Stimulated activated CD4-positive, alpha-beta T cell treated with anti-CD3 and anti-CD28 coated beads, TNF-alpha, amount 100 ng/mL, for 1 hour (primary cell): ENCODE data around the gene KCTD21.
"Not testable (repeated sequence)": the region's sequence is repeated elsewhere in the genome, so short reads cannot be mapped to it uniquely, and the experiment has no call there.

Source experiments
- DNase-seq, 3 donors: peaks; one replicate each; pipeline ENCODE4 v3.0.0-alpha.2; 2020; ENCODE audit warnings: low read depth in 3 of 3, low spot score in 1 of 3

Gene KCTD21, protein sequence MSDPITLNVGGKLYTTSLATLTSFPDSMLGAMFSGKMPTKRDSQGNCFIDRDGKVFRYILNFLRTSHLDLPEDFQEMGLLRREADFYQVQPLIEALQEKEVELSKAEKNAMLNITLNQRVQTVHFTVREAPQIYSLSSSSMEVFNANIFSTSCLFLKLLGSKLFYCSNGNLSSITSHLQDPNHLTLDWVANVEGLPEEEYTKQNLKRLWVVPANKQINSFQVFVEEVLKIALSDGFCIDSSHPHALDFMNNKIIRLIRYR

DNA sequence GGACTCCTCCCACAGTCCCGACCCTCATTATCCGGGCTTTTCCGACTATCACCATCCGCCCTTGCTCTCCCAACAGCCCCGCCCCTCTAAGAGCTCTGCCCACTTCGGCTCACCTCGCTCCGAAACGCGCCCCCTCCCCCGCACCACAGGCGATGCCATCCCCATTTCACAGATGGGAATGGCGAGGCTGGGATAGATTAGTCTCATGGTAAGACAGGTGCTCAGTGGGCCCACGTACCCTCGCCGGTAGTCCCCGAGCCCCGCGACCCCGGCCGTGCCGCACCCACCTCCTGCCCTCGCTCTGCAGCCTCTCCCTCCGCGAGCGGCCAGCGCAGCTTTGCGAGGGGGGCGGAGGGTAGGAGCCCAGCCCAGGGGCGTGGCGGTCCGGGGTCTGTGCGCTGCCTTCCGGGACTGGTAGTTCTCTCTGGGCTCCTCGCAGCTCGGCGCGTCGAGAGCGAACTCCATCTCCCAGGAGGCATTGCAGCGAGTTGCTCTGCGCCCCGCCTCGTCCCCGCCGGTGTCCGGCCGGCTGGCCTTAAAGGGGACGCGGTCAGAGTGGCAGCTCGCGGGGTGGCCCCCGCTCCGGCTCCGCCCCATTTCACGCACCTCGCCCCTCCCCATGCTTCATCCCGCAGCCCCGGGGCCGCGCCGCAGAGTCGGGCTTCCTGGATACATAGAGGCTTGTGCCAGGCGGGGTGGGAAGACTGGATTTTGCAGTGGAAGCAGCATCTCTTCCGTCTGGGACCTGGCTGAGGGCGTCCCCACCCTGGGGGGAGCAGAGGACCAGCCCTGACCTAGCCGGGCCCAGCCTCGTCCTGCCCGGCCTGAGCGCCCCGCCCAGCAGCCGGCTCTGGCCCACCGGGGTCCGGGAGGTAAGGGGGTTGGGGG, at the start of gene KCTD21, which contains the start of gene USP35:
Gene KCTD21 (minus strand): TSS at position 341 of the 888 bp plus-strand sequence. CDS start 14,072 bp downstream, outside the sequence.
Gene USP35 (plus strand): TSS at position 634 of the 888 bp plus-strand sequence. CDS start 7,327 bp downstream, outside the sequence.
- peak; percentile 71 to 84 (median 76) for DNase-seq

DNA sequence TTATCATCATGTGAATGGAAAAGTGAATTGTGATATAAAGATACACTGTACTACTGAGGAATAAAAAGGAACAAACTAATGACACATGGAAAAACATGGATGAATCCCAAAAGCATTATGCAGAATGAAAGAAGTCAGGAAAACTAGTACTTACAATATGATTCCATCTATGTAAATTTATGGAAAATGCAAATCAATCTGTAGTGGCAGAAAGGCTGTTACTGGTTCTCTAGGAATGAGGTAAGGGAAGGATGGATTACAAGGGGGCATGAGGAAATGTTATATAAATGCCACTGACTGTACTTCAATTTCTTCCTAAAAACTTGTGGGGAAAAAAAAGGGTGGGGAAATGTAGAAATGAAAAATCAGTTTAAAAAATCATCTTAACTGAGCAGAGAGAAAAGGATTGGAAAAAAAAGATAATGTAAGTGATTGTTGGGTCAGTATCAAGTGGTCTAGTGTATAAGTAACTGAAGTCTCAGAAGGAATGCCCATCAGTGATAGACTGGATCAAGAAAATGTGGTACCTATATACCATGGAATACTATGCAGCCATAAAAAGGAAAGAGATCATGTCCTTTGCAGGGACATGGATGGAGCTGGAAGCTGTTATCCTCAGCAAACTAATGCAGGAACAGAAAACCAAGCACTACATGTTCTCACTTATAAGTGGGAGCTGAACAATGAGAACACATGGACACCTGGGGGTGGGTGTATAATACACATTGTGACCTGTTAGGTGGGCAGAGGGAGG, 49.0 kb upstream of the KCTD21 start:
- DNase-seq, result no peak

DNA sequence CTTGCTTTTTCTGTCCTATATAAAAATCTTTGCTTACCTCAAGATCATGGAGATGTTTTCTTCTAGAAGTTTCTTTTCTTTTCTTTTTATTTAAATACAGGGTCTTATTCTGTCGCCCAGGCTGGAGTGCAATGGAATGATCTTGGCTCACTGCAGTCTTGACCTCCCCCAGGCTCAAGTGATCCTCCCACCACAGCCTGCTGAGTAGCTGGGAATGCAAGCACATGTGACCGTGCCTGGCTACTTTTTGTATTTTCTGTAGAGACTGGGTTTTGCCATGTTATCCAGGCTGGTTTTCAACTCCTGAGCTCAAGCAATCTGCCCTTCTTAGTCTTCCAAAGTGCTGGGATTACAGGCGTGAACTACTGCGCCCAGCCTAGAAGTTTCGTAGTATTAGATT, 45.6 kb upstream of the KCTD21 start:
- no peak for DNase-seq

DNA sequence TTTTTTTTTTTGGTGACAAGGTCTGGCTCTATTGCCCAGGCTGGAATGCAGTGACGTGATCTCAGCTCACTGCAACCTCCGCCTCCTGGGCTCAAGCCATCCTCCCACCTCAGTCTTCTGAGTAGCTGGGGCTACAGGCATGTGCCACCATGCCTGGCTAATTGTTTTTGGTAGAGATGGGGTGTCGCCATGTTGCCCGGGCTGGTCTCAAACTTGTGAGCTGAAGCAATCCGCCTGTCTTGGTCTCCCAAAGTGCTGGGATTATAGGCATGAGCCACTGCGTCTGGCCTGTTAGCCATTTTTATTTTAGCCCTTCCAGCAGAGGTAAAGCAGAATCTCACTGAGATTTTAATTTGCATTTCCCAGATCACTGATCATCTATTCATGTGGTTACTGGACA, 44.6 kb upstream of the KCTD21 start:
- not testable (repeated sequence) for DNase-seq

DNA sequence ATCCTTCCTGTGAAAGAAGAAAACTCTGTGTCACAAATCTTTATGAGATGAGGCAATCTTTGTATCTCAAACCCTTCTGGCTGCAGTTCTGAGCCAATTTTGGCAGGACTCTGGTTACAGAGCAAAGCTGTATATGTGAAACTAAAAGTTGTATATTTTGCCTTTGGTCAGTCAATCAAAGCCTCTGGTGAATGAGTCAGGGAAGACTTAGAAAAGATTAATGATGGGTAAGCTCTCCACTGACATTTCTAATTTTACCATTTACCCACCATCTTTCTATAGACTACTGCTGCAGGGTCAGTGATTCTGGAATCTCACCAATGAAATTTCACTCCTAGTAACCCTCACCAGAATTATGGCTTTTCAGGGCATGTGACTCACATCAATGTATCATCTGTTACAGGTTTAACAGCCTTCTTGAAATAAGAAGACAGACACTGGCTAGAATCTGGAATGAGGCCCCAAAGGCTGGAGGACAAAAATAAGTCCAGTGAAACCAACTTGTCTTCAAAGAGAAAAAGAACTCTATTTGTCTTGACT, 43.6 kb upstream of the KCTD21 start:
- DNase-seq, result no peak

DNA sequence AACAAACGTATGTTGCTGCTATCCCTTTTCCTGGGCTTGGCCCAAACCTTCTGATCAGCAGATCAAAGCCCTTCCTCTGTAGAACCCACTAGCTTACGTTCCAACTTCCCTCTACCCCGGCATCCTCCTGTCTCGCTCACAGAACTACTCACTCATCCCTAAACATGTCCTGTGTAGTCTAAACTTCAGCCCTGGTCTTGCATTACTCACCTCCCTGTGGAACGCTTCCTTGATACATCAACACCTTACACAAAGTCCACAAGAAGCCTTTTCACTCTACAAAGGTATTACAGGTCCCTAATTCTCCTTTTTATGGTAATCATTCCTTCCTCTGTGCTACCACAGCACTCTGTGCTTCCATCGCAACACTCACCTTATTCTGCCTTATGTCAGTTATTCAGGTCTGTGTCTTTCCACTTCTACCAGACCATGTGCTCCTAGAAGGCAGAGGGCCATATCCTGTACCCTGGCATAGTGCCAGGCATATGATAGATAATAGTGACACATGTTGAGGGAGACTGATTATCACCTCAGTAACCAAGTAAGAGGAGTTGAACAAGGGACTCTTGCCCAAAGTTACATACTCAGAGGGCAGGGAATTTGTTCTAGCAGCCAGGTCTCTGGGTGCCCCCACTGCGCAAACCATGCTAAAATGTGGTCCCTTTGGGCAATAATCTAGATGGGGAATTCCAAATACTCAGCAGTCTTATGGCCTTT, 41.9 kb upstream of the KCTD21 start:
- DNase-seq, result no peak

DNA sequence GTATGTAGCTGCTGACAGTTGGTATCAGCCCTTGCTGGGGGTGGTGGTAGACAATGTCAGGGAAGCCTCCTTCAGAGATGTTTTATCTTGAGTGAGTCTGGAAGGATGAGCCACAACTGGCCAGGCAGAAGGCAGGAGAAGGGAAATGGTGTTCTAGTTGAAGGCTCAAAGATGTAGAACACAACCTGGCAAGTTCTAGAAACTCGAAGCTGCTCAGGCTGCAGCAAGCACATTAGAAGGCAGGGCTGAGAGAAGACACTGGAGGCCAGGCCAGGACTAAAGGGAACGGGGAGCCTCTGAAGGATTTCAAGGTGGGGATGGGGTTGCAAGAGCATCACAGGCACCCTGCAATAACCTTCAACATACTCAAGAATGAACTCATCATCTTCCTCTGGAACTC, 40.7 kb upstream of the KCTD21 start:
- no peak for DNase-seq

DNA sequence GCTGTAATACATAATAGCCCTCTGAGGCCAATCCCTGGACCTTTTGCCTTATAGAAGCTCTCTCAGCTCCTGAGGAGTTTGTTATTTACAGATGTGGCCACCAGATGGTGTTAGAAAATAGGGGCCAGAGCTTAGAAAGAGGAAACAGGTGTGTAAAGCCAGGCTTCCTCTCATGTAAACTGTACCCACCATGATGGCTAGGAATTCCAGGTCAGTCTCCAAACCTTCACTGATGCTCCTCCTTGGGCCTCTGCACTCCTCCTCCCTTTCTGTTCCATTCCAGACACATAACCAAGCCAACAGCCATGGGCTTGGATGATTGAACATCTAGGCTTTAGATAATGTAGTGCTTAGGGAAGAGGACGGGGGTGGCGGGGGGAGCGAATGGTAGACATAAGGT, 40.0 kb upstream of the KCTD21 start:
- DNase-seq, result no peak

DNA sequence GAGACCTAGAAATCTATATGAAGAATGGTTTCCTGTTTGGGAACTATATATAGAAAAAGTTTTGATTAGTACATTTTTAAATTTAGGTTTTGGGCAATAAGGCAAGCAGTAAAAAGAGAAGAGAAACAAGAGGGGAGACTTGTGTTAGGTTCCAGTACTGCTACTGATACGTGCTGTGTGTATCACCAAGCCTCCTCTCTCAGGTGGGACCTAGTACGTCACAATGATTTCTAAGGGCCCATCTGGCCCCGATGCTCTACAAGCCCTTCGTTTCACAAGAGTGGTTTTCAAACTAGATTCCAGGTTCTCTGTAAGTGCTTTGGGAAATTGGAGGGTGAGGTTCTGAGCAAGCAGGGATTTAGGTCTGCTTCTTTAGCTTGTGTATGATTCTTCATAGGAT, 39.5 kb upstream of the KCTD21 start:
- no peak for DNase-seq

DNA sequence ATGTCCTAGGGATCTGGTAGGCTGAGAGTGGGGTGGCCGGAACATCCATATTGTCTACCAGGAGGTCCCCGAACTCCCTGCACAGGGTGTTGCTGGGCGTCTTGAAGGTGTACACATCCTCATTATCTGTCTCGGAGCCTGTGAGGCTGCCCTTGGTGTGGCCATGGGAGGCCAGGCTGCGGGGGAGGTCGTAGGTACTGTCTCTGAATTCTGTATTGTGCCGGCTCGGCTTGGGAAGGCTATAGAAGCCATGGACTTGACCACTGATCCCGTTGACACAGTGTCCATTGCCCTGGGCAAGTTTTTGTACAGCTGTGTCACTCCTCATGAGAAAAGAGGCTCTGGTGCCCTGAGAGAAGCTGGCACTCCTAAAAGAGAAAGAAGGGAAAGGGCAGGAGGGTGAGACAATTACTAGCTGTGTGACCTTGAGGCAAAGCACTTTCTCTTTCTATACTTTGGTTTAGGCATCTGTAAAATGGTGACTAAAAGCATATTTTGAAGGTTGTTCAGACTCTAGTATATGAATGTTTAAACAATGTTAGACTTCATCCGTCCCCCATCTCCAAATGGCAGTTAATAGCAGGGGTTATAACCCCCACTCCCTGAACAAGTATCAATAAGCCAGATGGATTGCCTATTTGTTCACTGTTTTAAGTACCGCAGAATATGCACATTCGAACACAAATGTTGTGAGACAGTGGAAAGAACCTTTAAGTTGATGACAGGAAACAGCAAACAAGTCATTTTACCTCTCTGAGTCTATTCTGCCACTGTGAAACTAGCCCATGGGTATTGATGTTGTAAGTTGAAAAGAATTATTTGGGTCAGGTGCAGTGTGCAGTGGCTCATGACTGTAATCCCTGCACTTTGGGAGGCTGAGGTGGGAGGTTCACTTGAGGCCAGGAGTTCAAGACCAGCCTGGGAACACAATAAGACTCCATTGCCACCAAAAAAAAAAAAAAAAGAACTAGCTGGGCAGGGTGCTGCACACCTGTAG, 38.6 kb upstream of the KCTD21 start:
- no peak for DNase-seq

DNA sequence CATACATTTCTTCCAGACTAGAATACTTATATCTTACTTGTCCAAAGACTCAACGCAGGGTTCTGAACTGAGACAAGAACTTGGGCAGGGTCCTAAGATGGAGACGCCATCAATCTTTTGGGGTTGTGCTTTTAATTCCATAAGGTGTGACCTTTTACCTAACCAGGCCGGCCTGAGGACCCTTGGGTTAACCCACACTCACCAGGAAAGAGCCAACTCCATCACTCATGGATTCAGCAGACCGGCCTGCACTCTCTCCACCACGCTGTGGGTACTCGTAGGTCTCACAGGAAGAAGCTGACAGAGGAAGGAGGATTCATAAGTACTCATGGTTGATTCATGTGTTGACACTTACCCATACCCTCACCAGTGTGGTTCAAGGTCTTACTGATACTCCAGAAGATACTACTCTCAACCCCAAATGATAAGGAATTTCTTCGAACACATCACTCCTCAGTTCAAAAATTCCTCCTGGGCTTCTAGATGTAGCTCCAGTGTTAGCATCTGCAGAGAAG, 36.5 kb upstream of the KCTD21 start:
- DNase-seq, result no peak

DNA sequence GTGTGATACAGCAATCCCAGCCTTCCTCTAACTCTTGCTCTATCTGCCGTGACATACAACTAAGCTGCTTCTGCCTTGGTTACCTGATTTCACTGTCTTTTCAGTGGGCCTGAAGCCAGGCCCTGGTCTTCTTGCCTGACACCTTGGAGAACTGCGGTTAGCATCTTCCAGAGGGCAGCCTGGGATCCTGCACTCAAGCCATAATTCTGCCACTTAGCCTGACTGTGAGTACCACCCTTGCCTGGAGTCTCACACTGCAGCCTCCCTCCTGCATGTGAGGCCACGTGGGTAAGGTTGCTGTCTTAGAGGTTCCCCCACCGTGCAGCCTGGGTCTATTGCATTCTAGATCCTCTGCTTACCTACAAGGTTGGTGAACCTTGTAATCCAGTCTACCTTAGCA, 36.1 kb upstream of the KCTD21 start:
- DNase-seq, result no peak

DNA sequence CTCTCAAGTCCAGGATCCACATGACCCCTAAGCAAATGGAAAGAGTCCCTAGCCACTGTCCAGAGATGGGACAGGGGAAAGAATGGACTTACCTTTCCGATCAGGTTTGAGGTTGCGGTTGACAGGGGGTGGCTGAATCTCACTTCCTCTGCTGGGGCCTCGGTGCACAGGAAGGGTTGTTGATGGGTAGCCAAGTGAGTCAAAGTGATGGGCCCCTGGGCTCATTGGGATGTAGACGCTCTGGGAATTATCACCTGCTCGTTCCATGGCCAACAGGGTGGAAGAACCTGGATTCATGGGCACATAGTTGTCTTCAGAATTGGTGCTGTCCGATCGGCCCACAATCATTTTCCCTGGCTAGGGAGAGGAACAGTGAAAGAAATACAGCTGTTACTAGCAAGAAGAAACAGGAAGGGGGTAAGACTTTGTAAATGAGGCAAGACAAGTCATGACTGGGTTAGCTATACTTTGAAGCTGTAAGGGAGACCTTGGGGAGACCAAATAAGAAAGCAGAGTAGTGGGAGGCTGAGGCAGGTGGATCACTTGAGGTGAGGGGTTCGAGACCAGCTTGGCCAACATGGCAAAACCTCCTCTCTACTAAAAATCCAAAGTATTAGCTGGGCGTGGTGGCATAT, 35.0 kb upstream of the KCTD21 start:
- no peak for DNase-seq

DNA sequence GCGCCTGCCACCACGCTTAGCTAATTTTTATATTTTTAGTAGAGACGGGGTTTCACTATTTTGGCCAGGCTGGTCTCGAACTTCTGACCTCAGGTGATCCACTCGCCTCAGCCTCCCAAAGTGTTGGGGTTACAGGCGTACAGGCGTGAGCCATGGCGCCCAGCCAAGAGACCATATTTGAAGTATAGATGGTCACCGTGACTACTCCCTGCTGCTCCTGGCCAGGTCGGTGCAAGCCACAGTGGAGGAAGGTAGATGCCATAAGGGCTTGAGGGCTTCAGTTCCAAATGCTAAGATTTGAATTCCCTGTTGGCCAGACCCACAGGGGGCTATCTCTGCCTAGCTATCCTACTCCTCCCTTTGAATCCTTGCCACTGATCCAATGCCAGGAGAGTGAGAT, 34.3 kb upstream of the KCTD21 start:
- not testable (repeated sequence) for DNase-seq

DNA sequence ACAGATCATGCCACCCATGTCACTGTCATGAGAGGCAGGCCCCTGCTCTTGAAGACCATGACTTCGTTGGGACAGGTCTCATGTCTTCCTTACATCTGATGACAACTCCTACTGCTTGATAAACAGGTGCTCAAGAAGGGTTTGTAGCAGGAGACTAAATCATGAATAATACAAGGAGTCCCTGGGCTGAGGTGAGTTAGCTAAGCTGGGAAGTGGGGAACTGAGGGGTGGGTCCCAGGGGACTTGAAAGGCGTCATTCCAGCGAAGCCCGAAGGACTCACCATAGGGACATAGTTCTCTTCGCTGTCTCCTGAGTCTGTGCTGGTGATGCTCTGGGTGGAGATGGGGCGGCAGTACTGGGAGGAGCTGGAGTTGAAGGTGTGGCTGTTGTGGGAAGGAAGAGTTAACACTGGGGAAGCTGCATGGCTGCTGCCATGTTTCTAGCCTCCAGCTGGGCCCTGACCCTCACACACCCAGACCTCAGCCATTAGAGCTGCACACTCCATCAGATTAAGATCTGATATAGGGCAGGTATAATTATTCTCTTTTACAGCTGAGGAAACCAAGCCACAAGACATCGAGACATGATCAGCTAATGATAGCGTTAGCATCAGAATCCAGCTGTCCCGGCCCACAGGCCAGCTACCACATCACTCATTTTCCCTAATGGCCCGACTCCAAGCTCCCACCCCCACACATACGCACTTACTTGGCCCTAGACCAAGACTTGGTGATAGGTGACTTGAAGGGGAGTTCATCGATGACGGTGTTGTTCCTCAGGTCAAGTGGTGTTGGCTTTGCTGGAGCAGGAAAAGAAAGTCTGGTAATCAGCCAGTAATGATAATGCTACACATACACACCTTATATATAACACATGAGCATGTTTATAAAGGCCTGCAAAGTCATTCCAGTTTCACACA, 33.2 kb upstream of the KCTD21 start:
- no peak for DNase-seq

DNA sequence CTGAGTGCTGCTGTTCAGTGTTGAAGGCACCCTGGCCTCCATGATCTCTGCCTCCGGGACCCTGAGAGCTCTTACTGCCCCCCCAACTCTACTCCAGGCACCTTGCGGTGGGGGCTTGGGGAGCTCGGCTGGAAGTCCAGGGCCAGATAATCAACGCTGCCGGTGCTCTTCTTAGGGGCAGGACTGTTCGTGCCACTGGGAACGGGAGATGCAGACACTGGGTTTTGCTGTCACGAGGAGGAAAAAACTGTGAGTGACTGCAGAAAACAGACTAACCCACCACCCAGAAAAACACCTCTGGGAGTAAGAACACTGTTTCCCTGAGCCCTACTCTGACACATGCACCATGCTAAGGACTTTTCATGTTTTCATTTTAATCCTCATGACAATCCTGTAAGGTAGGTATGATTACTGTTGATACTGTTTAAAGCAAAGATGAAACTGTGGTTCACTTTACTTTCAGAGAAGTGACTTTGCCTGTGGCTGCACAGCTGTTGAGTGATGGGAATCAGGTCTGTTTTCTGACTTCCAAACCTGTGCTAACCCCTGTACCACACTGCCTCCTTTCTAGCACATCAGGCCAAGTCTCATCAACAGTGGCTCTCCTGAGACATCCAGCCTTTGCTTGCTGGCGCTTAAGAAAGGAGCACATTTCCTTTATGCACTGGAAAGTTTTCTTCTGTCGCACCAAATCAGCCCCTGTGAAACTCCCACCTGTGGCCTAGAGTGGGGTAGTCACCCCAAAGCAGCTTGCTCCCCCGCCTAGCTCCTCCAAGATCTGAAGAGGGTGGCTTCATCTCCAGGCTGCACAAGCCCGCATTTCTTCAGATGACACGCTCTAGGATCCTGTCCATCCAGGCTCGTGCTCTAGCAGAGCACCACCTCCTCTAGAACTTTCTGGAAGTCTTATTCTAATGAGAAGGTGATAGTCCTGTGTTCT, 32.1 kb upstream of the KCTD21 start:
- DNase-seq, result no peak
